Breast epithelium (tissue), 3 donors: ENCODE data around the gene RSPH10B.
"Not testable (repeated sequence)": the region's sequence is repeated elsewhere in the genome, so short reads cannot be mapped to it uniquely, and the experiment has no call there.

Experiments used
- CTCF ChIP-seq, 3 donors: fragments of 450-650 bp; IDR thresholded peaks; one replicate each; pipeline ENCODE4 v1.5.1; 2016 to 2017; ENCODE audit warnings: antibody characterized with exemption in 3 of 3, mild to moderate bottlenecking in 3 of 3, moderate library complexity in 3 of 3
- POLR2AphosphoS5 ChIP-seq, 3 donors: sonication (generic); formaldehyde crosslinking; IDR thresholded peaks; one replicate each; pipeline ENCODE4 v1.6.1; 2017; ENCODE audit warnings: antibody characterized with exemption in 3 of 3

- TF ChIP-seq POLR2AphosphoS5, CTCF (IDR thresholded peaks at IDR 0.05): not testable (repeated sequence)
Measured at GRCh38 chr7:5879591-5879990, 90.9 kb downstream of the RSPH10B start.
